ENCODE results near the gene CMSS1. TPM values are rescaled to one million over a fixed set of nuclear protein-coding genes. Genes with fewer than 3 reads are reported as not detected.

Gene CMSS1
- total RNA-seq, 1 donor: 8.6 TPM

- DNase-seq (ENCODE audit: low read depth): peak; percentile 81
- H3K4me3 ChIP-seq (ENCODE audit: low read depth, low read length): no peak overlapping the region
- peak; percentile 94 for TF ChIP-seq CTCF (IDR thresholded peaks at IDR 0.05; ENCODE audit: insufficient read depth, low read depth, low read length)
Measured at GRCh38 chr3:99808163-99808794, 9.4 kb upstream of the CMSS1 start.

GRCh38 chr3:99809565-99809964, 8.1 kb upstream of the CMSS1 start:
- TF ChIP-seq CTCF (IDR thresholded peaks at IDR 0.05; ENCODE audit: insufficient read depth, low read depth, low read length): no peak
- no peak for DNase-seq (ENCODE audit: low read depth)
- H3K4me3 ChIP-seq (ENCODE audit: low read depth, low read length): no peak overlapping the region

- no peak overlapping the region for H3K4me3 ChIP-seq (ENCODE audit: low read depth, low read length)
- no peak for TF ChIP-seq CTCF (IDR thresholded peaks at IDR 0.05; ENCODE audit: insufficient read depth, low read depth, low read length)
- DNase-seq (ENCODE audit: low read depth): no peak
Measured at GRCh38 chr3:99810403-99810802, 7.3 kb upstream of the CMSS1 start.

GRCh38 chr3:99817047-99817436, 620 bp upstream of the CMSS1 start:
- H3K4me3 ChIP-seq (ENCODE audit: low read depth, low read length): peak overlapping the region; percentile 88
- no peak for DNase-seq (ENCODE audit: low read depth)
- no peak for TF ChIP-seq CTCF (IDR thresholded peaks at IDR 0.05; ENCODE audit: insufficient read depth, low read depth, low read length)

- H3K4me3 ChIP-seq (ENCODE audit: low read depth, low read length): no peak overlapping the region
- DNase-seq (ENCODE audit: low read depth): no peak
- no peak for TF ChIP-seq CTCF (IDR thresholded peaks at IDR 0.05; ENCODE audit: insufficient read depth, low read depth, low read length)
Measured at GRCh38 chr3:99818818-99819217, 1.2 kb downstream of the CMSS1 start.

GRCh38 chr3:99823723-99824711, 6.4 kb downstream of the CMSS1 start:
- no peak for TF ChIP-seq CTCF (IDR thresholded peaks at IDR 0.05; ENCODE audit: insufficient read depth, low read depth, low read length)
- peak; percentile 15 for DNase-seq (ENCODE audit: low read depth)
- no peak overlapping the region for H3K4me3 ChIP-seq (ENCODE audit: low read depth, low read length)

All from fibroblast of villous mesenchyme (primary cell).